ENCODE measurements around the gene SPINDOC. TPM values are rescaled to one million over a fixed set of nuclear protein-coding genes. Genes with fewer than 3 reads are reported as not detected.
"Not testable (repeated sequence)": the region's sequence is repeated elsewhere in the genome, so short reads cannot be mapped to it uniquely, and the experiment has no call there.

Gene SPINDOC
- 14.0 TPM for total RNA-seq
- long read RNA-seq, partial matches to known transcripts: 0 of 3 reads
- long read RNA-seq, other reads (novel, unspliced or antisense): 2 of 3 reads

DNA sequence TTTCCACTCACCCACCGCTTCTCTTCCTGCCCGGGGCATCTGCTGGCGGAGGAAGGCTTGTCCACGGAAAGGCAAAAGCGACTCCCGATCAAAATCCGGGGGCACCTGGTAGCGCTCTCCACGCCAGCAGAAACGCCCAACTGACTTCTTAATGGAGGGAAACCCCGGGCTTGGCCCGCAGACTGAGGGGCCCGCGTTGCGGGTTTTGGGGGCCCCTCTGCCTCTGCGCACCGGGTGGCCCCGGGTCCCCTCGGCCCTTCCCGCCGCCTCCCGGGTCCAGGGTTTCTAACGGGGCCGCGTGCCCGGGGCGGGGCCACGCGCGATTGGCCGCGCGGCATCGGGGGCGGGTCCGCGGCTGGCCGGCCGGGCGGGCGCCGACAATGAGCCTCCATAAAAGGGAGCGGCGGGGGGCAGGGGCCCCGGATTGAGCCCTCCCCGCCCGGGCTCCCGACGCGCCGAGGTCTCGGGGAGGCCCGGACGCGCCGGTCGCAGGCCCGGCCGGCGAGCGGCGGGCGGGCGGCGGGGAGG lies at the start of gene SPINDOC:
SPINDOC (plus strand) TSS at position 422 of the 528 bp plus-strand sequence. CDS start 231 bp downstream, outside the sequence.
- peak; percentile 89 for DNase-seq (ENCODE audit: low spot score)
- intact Hi-C loops (cut with DNase I): loop anchor here (5.0 kb wide), 1 partner anchor 46 kb away; the partner anchor contains the start of gene ZFTA

GRCh38 chr11:63763496-63764339 lies 49.5 kb upstream of the SPINDOC start:
- DNase-seq (ENCODE audit: low spot score): no peak
- intact Hi-C loops (cut with DNase I): loop anchor here (10.0 kb wide), 1 partner anchor 381 kb away; no protein-coding TSS in a partner anchor

DNA sequence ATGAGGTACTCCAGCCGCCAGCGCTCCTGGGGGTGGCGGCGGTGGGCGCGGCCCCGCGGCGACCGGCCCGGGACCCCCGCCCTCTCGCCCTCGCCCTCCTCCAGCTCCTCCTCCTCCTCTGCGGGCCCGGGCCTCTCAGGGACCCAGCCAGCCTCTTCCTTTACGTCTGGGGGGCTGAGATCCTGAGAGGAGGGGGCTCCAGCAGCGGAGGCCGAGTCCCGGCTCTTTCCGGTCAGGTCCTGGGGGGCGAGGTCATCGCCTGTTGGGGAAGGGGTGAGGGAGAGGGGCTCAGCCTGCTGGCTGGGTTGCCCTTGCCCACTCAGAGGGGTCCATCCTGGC lies 48.9 kb upstream of the SPINDOC start:
- intact Hi-C loops (cut with DNase I): loop anchor here (10.0 kb wide), 1 partner anchor 380 kb away; no protein-coding TSS in a partner anchor
- DNase-seq (ENCODE audit: low spot score): no peak

GRCh38 chr11:63764679-63765647 lies 48.3 kb upstream of the SPINDOC start:
- intact Hi-C loops (cut with DNase I): loop anchor here (5.0 to 10.0 kb wide), 3 partner anchors 47 to 380 kb away; partner anchors contain the start of genes NAA40 and SPINDOC

DNA sequence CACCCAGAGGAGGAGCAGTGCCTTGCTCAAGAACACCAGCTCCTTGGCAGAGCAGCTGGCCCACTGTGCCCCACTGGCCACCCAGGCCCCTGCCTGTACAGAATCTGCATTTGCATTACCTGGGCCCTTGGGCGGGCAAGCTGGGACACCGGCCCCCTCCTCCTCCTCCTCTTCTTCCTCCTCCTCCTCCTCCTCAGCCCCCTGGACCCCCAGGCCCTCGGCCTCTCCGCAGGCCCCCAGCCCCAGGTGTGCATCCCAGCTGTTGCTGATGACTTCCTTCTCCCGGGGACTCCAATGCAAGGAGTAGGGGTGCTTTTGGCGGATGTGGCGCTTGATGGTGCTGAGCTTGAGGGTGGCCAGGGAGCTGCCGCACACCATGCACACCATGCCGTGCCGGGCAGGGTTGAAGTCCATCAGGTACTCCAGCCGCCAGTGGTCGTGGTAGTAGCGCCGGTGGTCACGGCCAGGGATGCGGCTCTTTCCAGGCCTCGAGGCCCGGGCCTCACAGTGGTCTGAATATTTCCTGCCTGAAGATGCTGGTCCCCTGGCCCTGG lies 47.5 kb upstream of the SPINDOC start:
- DNase-seq (ENCODE audit: low spot score): no peak
- intact Hi-C loops (cut with DNase I): loop anchor here (5.0 to 10.0 kb wide), 3 partner anchors 47 to 379 kb away; partner anchors contain the start of genes NAA40 and SPINDOC

More at GRCh38 chr11:63764679-63765647, 48.3 kb upstream of the SPINDOC start:
- no peak for DNase-seq (ENCODE audit: low spot score)

DNA sequence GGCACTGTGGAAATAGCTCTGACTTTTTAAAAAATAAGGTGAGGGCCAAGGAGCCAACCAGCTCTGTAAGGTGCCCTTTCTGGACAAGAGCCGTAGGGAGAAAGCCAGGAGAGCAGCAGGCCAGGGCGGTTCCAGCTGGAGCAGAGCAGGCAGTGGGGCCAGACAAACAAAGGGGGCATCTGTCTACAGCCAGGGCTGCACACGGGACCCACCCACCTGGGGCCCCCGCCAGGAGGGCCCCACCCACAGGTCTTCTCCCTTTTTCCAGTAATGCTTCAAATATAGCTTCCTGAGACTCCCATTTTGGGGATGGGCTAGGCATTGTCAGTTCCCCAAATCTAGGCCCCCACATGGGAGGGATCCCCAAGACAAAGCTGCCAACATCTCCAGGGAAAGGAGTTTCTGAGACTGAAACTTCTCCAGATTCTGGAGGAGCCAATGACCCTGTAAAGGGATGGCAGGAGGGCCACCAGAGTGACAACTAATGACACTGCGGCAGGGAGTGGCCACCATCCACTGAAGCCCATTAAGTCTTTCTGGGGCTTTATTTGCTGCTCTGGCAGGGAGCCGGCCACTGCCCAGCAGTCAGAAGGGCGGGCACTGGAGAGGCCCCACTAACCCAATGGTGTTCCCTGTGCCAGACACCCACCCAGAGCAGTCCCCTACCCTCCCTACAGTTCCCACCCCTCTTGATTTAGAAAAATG lies 46.6 kb upstream of the SPINDOC start:
- DNase-seq (ENCODE audit: low spot score): no peak
- intact Hi-C loops (cut with DNase I): loop anchor here (5.0 to 10.0 kb wide), 3 partner anchors 46 to 378 kb away; partner anchors contain the start of genes NAA40 and SPINDOC

- intact Hi-C loops (cut with DNase I): loop anchor here (5.0 to 10.0 kb wide), 3 partner anchors 45 to 378 kb away; partner anchors contain the start of genes NAA40 and SPINDOC
- DNase-seq (ENCODE audit: low spot score): no peak
These were observed 46.0 kb upstream of the SPINDOC start for GRCh38 chr11:63767267-63767564.

DNA sequence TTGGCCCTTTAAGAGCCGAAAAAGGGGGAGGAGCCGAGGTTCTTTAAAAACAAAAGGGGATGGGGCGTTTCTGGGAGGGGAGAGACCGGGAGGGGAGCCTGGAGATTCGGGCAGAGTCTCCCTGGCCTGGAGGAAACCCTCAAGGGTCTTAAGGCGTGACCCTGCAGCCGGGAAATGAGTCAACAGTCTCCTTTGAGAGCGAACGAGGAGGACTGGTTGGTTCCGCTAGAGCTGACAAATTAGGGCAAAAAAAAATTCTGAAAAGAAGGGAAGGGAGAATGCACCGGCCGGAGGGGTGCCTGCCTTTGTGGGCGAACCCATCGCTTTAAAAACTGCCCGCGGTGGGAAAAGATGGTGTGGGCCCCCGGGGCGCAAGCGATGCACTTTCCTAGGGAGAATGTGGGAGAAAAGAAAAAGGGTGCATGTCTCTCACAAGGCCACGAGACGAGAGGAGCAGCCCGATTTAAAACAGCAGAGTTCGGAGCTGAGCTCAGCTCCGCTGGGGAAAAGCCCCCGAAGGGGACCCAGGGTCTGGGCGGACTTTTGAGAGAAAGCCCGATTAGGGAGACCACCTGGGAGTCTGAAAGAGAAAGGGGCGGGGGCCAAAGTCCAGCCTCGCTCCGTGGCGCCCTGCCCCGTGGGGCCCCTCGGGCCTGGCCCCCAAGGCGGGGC lies 45.6 kb upstream of the SPINDOC start:
- peak; percentile 80 for DNase-seq (ENCODE audit: low spot score)
- intact Hi-C loops (cut with DNase I): loop anchor here (2.0 to 10.0 kb wide), 4 partner anchors 45 to 377 kb away; partner anchors contain the start of genes MARK2, NAA40 and SPINDOC

DNA sequence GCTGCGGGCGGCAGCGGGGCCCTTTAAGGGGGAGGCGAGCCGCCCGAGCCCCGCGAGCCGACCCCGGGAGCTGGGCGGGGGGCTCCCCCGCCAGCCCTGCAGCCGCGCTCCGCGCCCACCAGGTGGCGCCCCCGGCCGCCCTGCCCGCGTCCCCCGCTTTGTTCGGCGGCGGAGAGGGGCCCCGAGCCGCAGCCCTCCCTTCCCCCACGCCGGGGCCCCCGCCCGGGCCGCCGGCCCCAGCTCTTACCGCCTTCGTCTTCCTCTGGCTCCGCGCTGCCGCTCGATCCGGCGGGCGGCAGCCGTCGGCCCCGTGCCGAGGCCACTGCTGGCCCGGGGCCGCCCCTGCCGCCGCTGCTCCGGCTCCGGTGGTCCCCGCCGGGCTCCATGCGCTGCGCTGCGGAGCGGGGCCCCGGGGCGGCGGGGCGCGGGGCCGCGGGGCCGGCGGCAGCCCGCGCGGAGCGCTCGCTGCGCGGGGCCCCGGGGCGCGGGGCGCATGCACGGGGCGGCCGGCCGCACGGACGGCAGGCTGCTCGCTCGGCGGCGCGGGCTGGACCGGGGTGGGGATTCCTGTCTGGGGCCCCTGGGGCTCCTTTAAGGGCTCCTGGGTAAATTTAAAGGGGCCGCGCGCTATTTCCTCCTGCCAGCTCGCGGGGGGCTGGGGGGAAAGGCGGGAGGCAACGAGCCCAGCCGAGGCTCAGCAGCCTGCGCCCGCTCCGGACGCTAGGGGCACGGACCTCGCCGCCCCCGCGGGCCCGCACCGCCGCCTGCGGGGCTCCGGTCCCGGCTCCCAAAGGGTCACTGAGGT lies 44.8 kb upstream of the SPINDOC start, which contains the start of gene ZFTA:
ZFTA (minus strand) TSS at position 539 of the 805 bp plus-strand sequence; CDS start at position 386, 153 bp downstream.
- intact Hi-C loops (cut with DNase I): loop anchor here (2.0 to 10.0 kb wide), 4 partner anchors 44 to 376 kb away; partner anchors contain the start of genes MARK2, NAA40 and SPINDOC
- peak; percentile 85 for DNase-seq (ENCODE audit: low spot score)

GRCh38 chr11:63769042-63769713 lies 44.1 kb upstream of the SPINDOC start:
- DNase-seq (ENCODE audit: low spot score): no peak
- intact Hi-C loops (cut with DNase I): loop anchor here (2.0 to 10.0 kb wide), 4 partner anchors 43 to 376 kb away; partner anchors contain the start of genes MARK2, NAA40 and SPINDOC

- intact Hi-C loops (cut with DNase I): loop anchor here (2.0 to 10.0 kb wide), 4 partner anchors 42 to 375 kb away; partner anchors contain the start of genes MARK2, NAA40 and SPINDOC
- DNase-seq (ENCODE audit: low spot score): no peak
These were observed 43.4 kb upstream of the SPINDOC start for GRCh38 chr11:63769714-63770455.

GRCh38 chr11:63770763-63771162 lies 42.5 kb upstream of the SPINDOC start:
- intact Hi-C loops (cut with DNase I): no loop called here
- DNase-seq (ENCODE audit: low spot score): no peak

DNA sequence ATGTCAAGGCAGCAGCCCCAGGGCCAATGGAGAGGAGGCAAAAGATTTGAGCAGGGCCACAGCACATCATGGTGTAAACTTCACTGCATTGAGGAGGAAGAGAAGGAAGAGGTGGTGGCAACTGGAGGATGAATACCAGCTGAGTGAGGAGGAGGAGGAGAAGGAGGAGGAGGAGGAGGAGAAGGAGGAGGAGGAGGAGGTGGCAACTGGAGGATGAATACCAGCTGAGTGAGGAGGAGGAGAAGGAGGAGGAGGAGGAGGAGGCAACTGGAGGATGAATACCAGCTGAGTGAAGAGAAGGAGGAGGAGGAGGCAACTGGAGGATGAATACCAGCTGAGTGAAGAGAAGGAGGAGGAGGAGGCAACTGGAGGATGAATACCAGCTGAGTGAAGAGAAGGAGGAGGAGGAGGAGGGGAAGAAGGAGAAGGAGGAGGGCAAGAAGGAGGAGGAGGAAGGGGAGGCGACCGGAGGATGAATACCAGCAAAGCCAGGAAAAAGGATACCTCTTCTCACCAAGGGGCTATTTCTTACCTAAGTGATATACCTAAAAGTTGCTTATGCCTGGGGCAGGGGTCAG lies 41.4 kb upstream of the SPINDOC start:
- intact Hi-C loops (cut with DNase I); DNase-seq (ENCODE audit: low spot score): not testable (repeated sequence)

DNA sequence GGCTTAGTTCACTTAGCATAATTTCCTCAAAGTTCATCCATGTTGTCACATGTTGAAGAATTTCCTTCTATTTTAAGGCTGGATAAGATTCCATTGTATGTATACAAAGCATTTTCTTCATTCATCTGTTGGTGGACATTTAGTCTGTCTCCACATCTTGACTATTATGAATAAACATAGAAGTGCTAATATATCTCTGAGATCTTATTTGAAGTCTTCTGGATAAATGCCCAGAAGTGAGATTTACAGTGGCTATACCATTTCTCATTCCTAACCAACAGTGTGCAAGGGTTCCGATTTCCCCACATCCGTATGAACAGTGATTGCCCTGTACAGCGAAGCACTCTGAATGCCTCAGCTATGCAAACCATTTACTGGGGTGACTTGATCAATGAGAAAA lies 38.1 kb upstream of the SPINDOC start:
- no peak for DNase-seq (ENCODE audit: low spot score)
- intact Hi-C loops (cut with DNase I): no loop called here

- no peak for DNase-seq (ENCODE audit: low spot score)
- intact Hi-C loops (cut with DNase I): no loop called here
These were observed 34.2 kb upstream of the SPINDOC start for GRCh38 chr11:63779039-63779438.
